GM23338 (cell line): ENCODE results near the gene FCHSD1.

Source experiments
- CREB1 ChIP-seq: fragments of 250-450 bp; sonication (Bioruptor Pico); IDR thresholded peaks from 2 replicates; pipeline ENCODE4 v1.5.0; 2020; ENCODE audit warnings: low read depth, mild to moderate bottlenecking, moderate library complexity
- CTCF ChIP-seq, 2 experiments: fragments of 200-600 bp in 1 of 2; sonication (generic) in 1 of 2; conservative IDR thresholded peaks; 2 replicates each; pipeline versions ENCODE4 v1.5.1 to v1.6.1; 2016 to 2017; ENCODE audit warnings: antibody characterized with exemption in 2 of 2, low read depth in 2 of 2, mild to moderate bottlenecking in 2 of 2, moderate library complexity in 1 of 2
- ETS1 ChIP-seq: IDR thresholded peaks from 2 replicates; pipeline ENCODE4 v1.6.1; 2016; ENCODE audit warnings: antibody characterized with exemption
- EZH2 ChIP-seq: fragments of 200-600 bp; sonication (generic); IDR thresholded peaks from one replicate; pipeline ENCODE4 v1.8.0; 2017; ENCODE audit warnings: antibody characterized with exemption, mild to moderate bottlenecking, low read depth; ENCODE audit not compliant: unreplicated experiment
- EZH2phosphoT487 ChIP-seq: fragments of 200-600 bp; sonication (generic); IDR thresholded peaks from one replicate; pipeline ENCODE4 v1.8.1; 2018; ENCODE audit warnings: antibody characterized with exemption; ENCODE audit not compliant: unreplicated experiment
- POLR2AphosphoS5 ChIP-seq: IDR thresholded peaks from 2 replicates; pipeline ENCODE4 v1.6.1; 2016; ENCODE audit warnings: antibody characterized with exemption, low read depth
- REST ChIP-seq: IDR thresholded peaks from one replicate; pipeline ENCODE4 v1.6.1; 2018; ENCODE audit warnings: antibody characterized with exemption; ENCODE audit not compliant: unreplicated experiment

- TF ChIP-seq EZH2, result no peak
- no peak for TF ChIP-seq CTCF (conservative IDR thresholded peaks at IDR 0.05; ENCODE audit: low read depth in 2 of 2)
- TF ChIP-seq ETS1, result no peak
- TF ChIP-seq POLR2AphosphoS5, result no peak
- TF ChIP-seq EZH2phosphoT487, result no peak
- no peak for TF ChIP-seq CREB1 (CRISPR knock-in tag)
- TF ChIP-seq REST, result no peak
Measured at GRCh38 chr5:141656396-141656795, 5.2 kb upstream of the FCHSD1 start.
